Neuron (in vitro differentiated cells): ENCODE results near the gene KDM6A.
"Not testable (repeated sequence)": the region's sequence is repeated elsewhere in the genome, so short reads cannot be mapped to it uniquely, and the experiment has no call there.

Experiments
- H2AFZ ChIP-seq: one replicate; pipeline ENCODE4 v1.6.1; 2013; ENCODE audit warnings: low read depth, mild to moderate bottlenecking, inconsistent platforms, low read length, moderate library complexity
- H3K27me3 ChIP-seq: one replicate; pipeline ENCODE4 v1.6.1; 2013; ENCODE audit warnings: low read length; ENCODE audit not compliant: insufficient read depth
- H3K36me3 ChIP-seq: one replicate; pipeline ENCODE4 v1.6.1; 2013; ENCODE audit warnings: low read length; ENCODE audit not compliant: insufficient read depth
- H3K4me1 ChIP-seq: one replicate; pipeline ENCODE4 v1.6.1; 2013; ENCODE audit warnings: low read length; ENCODE audit not compliant: insufficient read depth
- H3K4me3 ChIP-seq: 2 replicates; pipeline ENCODE4 v1.5.1; 2013; ENCODE audit warnings: mild to moderate bottlenecking, low read length, moderate library complexity
- H3K9me3 ChIP-seq: one replicate; pipeline ENCODE4 v1.6.1; 2013; ENCODE audit warnings: low read length

Gene KDM6A

DNA sequence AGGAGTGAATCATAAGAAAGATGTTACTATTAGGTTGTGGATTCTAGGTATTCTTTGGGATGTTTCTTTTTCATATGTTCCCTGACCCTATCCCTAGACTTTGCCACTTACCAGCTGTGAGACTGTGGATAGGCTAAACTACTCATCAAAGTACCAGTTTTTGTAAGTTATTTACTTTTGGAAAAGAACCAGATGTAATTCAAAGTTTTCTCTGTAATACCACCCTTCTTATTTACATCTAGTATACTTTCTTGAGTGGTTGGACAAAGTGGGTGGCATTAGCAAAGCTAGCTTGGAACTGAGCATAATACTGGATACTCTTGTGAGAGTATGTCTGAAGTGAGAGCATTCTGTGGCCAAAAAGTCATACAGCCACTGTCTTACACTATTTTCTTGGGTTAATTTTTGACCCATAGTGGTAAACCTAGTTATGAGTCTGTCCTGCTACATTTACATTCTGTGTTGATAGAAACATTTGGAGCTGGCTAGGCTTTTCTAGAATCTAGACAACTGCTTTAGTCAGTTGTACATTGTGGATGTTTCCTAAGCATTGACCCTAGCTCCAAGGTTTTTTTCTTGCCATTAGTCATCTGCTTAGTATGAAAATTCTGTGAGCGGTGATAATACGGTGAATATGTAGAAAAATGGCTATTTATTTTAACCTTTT, 41.7 kb downstream of the KDM6A start:
- no peaks in the 10 kb centered on the region for H3K36me3 ChIP-seq
- no peak overlapping the region for H3K4me3 ChIP-seq
- no peaks in the 10 kb centered on the region for H3K27me3 ChIP-seq
- no peak overlapping the region for H2AFZ ChIP-seq
- H3K9me3 ChIP-seq, result no peaks in the 10 kb centered on the region
- no peaks in the 10 kb centered on the region for H3K4me1 ChIP-seq

GRCh38 chrX:44915361-44915868, 42.4 kb downstream of the KDM6A start:
- H3K4me3 ChIP-seq, result no peak overlapping the region
- no peaks in the 10 kb centered on the region for H3K9me3 ChIP-seq
- H3K27me3 ChIP-seq, result no peaks in the 10 kb centered on the region
- no peaks in the 10 kb centered on the region for H3K36me3 ChIP-seq
- no peaks in the 10 kb centered on the region for H3K4me1 ChIP-seq
- H2AFZ ChIP-seq, result no peak overlapping the region

GRCh38 chrX:44918722-44919121, 45.7 kb downstream of the KDM6A start:
- Histone ChIP-seq H3K4me3 (no peak overlapping the region), H3K27me3 (no peaks in the 10 kb centered on the region), H3K4me1 (no peaks in the 10 kb centered on the region), H3K36me3 (no peaks in the 10 kb centered on the region), H2AFZ (no peak overlapping the region), H3K9me3 (no peaks in the 10 kb centered on the region)

GRCh38 chrX:44922980-44923379, 50.0 kb downstream of the KDM6A start:
- Histone ChIP-seq H3K9me3 (no peaks in the 10 kb centered on the region), H3K4me1 (no peaks in the 10 kb centered on the region), H2AFZ (no peak overlapping the region), H3K36me3 (no peaks in the 10 kb centered on the region), H3K4me3 (no peak overlapping the region), H3K27me3 (no peaks in the 10 kb centered on the region)

GRCh38 chrX:44927398-44927797, 54.4 kb downstream of the KDM6A start:
- Histone ChIP-seq H3K4me3 (no peak overlapping the region), H2AFZ (no peak overlapping the region), H3K4me1 (no peaks in the 10 kb centered on the region), H3K9me3 (no peaks in the 10 kb centered on the region), H3K36me3 (no peaks in the 10 kb centered on the region), H3K27me3 (peaks cover 2% of the 10 kb centered on the region)

- no peaks in the 10 kb centered on the region for H3K36me3 ChIP-seq
- peaks cover 2% of the 10 kb centered on the region for H3K27me3 ChIP-seq
- H3K9me3 ChIP-seq, result no peaks in the 10 kb centered on the region
- H3K4me3 ChIP-seq, result no peak overlapping the region
- no peak overlapping the region for H2AFZ ChIP-seq
- H3K4me1 ChIP-seq, result no peaks in the 10 kb centered on the region
Observed at GRCh38 chrX:44931441-44931973, 58.5 kb downstream of the KDM6A start.

GRCh38 chrX:44935172-44935571, 62.2 kb downstream of the KDM6A start:
- H3K4me3 ChIP-seq, result no peak overlapping the region
- no peaks in the 10 kb centered on the region for H3K9me3 ChIP-seq
- no peak overlapping the region for H2AFZ ChIP-seq
- no peaks in the 10 kb centered on the region for H3K27me3 ChIP-seq
- no peaks in the 10 kb centered on the region for H3K4me1 ChIP-seq
- no peaks in the 10 kb centered on the region for H3K36me3 ChIP-seq

DNA sequence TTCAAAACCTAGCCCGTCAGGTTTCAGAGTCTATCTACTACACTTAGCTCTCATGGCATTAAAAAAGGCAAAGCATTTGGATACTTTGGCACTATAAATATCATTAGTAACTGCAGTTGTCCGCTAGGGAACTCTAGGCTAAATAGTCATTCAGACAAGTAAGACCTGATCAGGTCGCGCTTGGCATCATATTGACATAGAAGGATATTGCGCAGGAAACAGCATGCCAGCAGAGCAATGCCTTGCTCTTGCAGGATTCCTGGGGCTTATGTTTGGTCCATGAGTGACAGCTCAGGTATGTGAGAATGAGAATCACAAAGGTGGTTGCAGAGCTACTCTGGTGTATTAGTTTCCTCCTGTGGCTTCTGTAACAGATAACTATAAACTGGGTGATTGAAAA, 62.7 kb downstream of the KDM6A start:
- no peaks in the 10 kb centered on the region for H3K4me1 ChIP-seq
- H3K9me3 ChIP-seq, result no peaks in the 10 kb centered on the region
- no peaks in the 10 kb centered on the region for H3K27me3 ChIP-seq
- no peaks in the 10 kb centered on the region for H3K36me3 ChIP-seq
- no peak overlapping the region for H3K4me3 ChIP-seq
- H2AFZ ChIP-seq, result no peak overlapping the region

DNA sequence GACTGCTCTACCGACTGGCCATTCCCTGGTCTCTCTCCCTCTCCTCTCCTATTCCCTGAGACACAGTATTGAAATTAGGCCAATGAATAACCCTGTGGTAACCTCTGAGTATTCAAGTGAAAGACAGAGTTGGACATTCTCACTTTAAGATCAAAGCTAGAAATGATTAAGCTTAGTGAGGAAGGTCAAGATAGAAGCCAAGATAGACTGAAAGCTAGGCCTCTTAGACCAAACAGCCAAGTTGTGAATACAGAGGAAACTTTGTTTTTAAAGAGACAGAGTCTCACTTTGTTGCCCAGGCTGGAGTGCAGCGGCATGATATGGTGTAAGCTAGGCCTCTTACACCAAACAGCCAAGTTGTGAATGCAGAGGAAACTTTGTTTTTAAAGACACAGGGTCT, 64.6 kb downstream of the KDM6A start:
- Histone ChIP-seq H2AFZ (no peak overlapping the region), H3K4me1 (no peaks in the 10 kb centered on the region), H3K9me3 (no peaks in the 10 kb centered on the region), H3K27me3 (no peaks in the 10 kb centered on the region), H3K36me3 (no peaks in the 10 kb centered on the region), H3K4me3 (no peak overlapping the region)

DNA sequence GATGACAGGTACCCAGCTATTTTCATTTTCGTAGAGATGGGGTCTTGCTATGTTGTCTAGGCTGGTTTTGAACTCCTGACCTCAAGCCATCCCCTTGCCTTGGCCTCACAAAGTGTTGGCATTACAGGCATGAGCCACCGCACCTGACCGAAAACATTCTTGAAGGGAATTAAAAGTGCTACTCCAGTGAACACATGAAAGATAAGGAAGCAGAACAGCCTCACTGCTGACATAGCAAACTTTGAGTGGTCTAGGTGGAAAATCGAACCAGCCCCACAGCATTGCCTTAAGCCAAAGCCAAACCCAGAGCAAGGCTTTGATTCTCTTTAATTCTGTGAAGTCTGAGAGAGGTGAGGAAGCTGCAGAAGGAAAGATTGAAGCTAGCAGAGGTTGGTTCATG, 65.1 kb downstream of the KDM6A start:
- no peaks in the 10 kb centered on the region for H3K27me3 ChIP-seq
- H3K4me3 ChIP-seq, result no peak overlapping the region
- H3K4me1 ChIP-seq, result no peaks in the 10 kb centered on the region
- H2AFZ ChIP-seq, result no peak overlapping the region
- no peaks in the 10 kb centered on the region for H3K36me3 ChIP-seq
- H3K9me3 ChIP-seq, result no peaks in the 10 kb centered on the region

GRCh38 chrX:44940541-44940940, 67.6 kb downstream of the KDM6A start:
- not testable (repeated sequence) for H3K4me3 ChIP-seq, H3K27me3 ChIP-seq, H2AFZ ChIP-seq, H3K36me3 ChIP-seq, H3K9me3 ChIP-seq, H3K4me1 ChIP-seq

DNA sequence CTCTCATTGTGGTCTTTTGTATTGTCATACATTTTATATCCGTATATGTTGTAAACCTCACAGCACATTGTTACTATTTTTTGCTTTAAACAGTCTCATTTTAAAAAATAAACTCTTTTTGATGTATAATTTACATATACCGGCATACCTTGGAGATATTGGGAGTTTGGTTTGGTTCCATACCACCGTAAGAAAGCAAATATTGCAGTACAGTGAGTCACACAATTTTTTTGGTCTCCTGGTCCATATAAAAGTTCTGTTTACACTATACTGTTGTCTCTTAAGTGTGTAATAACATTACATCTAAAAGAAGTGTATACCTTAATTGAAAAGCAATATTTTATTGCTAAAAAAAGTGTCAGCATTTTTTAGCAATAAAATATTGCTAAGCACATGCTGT, 70.0 kb downstream of the KDM6A start:
- Histone ChIP-seq H3K4me1 (no peaks in the 10 kb centered on the region), H3K36me3 (no peaks in the 10 kb centered on the region), H3K9me3 (no peaks in the 10 kb centered on the region), H3K4me3 (no peak overlapping the region), H2AFZ (no peak overlapping the region), H3K27me3 (no peaks in the 10 kb centered on the region)

DNA sequence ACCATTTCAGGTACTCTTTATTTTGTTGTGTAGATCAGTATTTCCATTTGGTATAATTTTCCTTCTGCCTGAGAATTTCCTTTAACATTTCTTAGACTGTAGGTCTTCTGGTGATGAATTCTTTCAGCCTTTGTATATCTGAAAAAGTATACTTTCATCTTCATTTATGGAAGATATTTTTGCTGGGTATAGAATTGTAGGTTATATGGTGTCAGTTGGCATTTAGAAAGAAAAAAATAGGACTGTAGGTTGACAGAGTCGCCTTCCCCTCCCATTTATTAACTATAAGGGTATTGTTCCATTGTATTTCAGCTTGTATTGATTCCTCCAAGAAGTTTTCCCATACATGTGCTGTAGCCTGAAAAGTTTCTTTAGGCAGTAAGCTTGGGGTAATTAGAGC, 71.9 kb downstream of the KDM6A start:
- H3K4me1 ChIP-seq, result no peaks in the 10 kb centered on the region
- H3K36me3 ChIP-seq, result no peaks in the 10 kb centered on the region
- H3K9me3 ChIP-seq, result no peaks in the 10 kb centered on the region
- H3K27me3 ChIP-seq, result no peaks in the 10 kb centered on the region
- no peak overlapping the region for H2AFZ ChIP-seq
- no peak overlapping the region for H3K4me3 ChIP-seq

DNA sequence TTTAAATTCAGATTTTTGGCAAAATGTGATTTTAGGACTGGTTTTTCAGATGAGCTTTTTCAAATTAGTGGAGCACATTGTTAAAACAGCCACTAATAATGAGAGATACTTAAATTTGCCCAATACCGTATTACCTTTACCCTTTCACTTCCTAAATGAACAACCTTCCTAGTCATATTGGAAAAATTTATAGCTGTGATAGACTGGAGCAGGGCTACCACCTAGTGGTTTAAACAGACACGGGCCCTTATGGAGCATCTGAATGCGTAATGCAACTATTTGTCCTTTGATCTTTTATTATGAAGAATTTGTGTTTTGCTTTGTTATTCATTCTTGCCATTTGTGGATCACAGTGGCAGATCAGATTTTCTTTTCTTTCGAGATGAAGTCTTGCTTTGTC, 72.7 kb downstream of the KDM6A start:
- no peaks in the 10 kb centered on the region for H3K9me3 ChIP-seq
- H2AFZ ChIP-seq, result no peak overlapping the region
- H3K36me3 ChIP-seq, result no peaks in the 10 kb centered on the region
- H3K27me3 ChIP-seq, result no peaks in the 10 kb centered on the region
- H3K4me3 ChIP-seq, result no peak overlapping the region
- no peaks in the 10 kb centered on the region for H3K4me1 ChIP-seq
